ENCODE data around the gene SOX30.
"Not testable (repeated sequence)": the region's sequence is repeated elsewhere in the genome, so short reads cannot be mapped to it uniquely, and the experiment has no call there.

- not testable (repeated sequence) for TF ChIP-seq CTCF (IDR thresholded peaks at IDR 0.05; ENCODE audit: low read depth, low read length, missing input control); RAD21 (IDR thresholded peaks at IDR 0.05); YY1 (IDR thresholded peaks at IDR 0.05); MAX (IDR thresholded peaks at IDR 0.05); REST (IDR thresholded peaks at IDR 0.05); HNF4A (conservative IDR thresholded peaks at IDR 0.05); ATF3 (IDR thresholded peaks at IDR 0.05); ZBTB33 (IDR thresholded peaks at IDR 0.05); EGR1 (IDR thresholded peaks at IDR 0.05; ENCODE audit: low read depth in 2 of 2); JUND (IDR thresholded peaks at IDR 0.05)
Measured at GRCh38 chr5:157686276-157687197, 34.3 kb upstream of the SOX30 start.

All from liver (tissue), 3 donors.